Stimulated activated CD4-positive, alpha-beta T cell treated with anti-CD3 and anti-CD28 coated beads, TNF-alpha, amount 100 ng/mL, for 1 hour (primary cell): Measurements from ENCODE around the gene NFRKB.

Source experiments
- DNase-seq, 3 donors: peaks; one replicate each; pipeline ENCODE4 v3.0.0-alpha.2; 2020; ENCODE audit warnings: low read depth in 3 of 3, low spot score in 1 of 3

The NFRKB gene

DNA sequence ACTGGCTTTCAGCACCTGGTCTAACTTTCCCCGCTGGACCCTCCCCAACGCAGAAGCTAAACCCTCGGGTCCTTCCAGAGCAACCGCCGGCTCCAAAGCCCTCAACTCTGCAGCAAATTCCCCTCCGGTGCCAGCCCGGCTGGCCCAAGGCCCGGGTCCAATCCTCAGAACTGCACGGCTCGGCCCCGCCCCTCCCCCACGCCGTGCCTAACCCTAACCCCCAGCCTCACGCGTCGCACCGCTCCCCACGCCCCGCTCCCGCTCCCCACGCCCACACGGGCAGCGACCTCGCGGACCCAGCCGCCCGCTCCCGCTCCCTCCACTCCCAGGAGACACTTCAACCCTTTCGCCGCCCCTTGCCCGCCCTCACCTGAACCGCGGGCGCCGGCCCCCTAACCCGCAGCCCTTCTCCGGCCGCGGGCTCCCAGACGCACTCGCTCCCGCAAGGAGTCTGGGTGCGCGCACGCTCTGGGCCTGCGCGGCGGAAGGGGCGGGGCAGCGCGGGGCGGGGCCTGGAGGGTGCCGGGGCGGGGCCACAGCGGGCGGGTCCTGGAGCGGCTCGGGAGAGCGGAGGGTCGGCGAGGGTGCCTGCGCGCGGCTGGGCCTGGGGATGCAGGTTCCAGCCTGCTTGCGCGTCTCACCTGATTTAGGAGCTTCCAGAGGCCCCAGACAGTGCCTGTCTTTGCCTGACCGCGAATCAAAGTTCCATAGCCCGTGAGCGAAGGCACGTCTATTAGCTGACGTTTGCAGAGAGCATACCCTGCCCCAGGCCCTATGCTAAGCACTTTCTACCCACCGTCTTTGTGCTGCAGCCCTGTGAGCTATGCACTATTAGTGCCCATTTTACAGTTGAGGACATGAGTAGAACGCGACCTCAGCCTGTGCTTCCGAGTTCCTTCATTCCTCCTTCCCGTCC is at the start of gene NFRKB:
Gene NFRKB, minus strand, starts transcription at position 453 of the 916 bp plus-strand sequence. CDS start 2,729 bp downstream, outside the sequence.
- peak; percentile 47 to 94 (median 83) for DNase-seq

GRCh38 chr11:129944696-129945095 is 49.3 kb upstream of the NFRKB start:
- no peak for DNase-seq

GRCh38 chr11:129943036-129943435 is 47.7 kb upstream of the NFRKB start:
- DNase-seq = no peak

- DNase-seq = no peak
These were observed 44.1 kb upstream of the NFRKB start for GRCh38 chr11:129939510-129939909.

DNA sequence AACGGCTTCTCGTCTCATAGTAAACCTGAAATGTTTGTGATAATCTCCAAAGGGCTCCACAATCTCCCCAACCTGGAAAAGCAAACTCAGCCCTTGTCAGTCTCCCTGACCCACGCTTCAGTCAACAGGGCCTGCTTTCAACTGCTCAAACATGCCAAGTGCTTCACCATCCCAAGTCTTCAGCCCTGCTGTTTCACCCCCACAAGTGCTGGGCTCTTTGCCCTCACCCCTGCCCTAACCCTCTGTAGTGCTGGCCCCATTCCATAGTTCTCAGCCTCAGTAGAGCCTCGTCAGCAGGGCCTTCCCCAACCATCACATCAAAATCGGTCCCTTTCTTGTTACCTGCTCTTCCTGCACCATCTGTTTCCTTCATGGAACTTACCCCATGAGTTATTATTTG is 43.4 kb upstream of the NFRKB start:
- no peak for DNase-seq

GRCh38 chr11:129937592-129938238 is 42.3 kb upstream of the NFRKB start:
- no peak for DNase-seq

- DNase-seq = no peak
These were observed 40.3 kb upstream of the NFRKB start for GRCh38 chr11:129935723-129936122.

DNA sequence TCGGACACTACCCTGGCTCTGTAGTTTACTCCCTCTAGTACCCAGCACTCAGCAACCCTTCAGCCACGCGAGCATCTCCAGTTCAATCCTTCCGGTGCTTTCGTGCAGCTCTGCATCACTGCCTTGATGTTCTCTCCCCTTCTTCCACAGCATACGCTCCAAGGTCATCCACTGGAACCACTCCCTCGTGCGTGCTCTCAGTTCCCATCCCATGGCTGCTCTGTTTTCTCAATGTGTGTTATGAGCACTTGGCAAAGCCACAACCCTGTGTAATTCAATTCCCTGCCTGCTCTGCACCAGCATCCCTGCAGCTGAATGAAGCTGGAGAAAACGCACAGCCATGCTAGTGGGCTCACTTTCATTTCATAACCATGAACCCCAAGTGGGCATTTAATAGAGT is 38.5 kb upstream of the NFRKB start:
- no peak for DNase-seq

- no peak for DNase-seq
These were observed 37.9 kb upstream of the NFRKB start for GRCh38 chr11:129933262-129933661.

DNA sequence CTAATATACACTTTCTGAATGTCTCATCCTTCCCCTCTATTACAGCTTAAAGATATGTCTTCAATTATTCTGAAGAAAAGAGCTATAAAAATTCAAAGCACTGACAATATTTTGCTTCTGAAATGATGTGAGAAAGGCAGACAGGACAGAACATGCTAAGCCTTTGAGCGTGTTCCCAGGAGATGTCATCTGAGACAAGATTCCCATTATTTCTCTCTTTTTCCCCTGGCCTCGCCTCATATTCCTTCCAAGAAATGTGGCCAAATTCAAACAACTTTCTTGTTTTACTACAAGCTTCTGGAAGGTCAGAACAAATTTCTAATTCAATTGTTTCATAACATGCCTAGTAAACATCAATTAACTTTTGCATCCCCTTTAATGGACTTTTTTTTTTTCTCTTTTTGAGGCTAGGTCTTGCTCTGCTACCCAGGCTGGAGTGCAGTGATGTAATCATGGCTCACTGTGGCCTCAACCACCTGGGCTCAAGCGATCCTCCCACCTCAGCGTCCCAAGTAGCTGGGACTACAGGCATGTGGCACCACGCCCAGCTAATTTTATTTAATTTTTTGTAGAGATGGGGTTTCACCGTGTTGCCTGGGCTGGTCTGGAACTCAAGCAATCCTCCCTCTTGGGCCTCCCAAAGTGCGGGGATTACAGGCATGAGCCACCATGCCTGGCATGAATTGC is 37.1 kb upstream of the NFRKB start:
- DNase-seq = no peak

- DNase-seq = no peak
These were observed 35.4 kb upstream of the NFRKB start for GRCh38 chr11:129930743-129931142.

DNA sequence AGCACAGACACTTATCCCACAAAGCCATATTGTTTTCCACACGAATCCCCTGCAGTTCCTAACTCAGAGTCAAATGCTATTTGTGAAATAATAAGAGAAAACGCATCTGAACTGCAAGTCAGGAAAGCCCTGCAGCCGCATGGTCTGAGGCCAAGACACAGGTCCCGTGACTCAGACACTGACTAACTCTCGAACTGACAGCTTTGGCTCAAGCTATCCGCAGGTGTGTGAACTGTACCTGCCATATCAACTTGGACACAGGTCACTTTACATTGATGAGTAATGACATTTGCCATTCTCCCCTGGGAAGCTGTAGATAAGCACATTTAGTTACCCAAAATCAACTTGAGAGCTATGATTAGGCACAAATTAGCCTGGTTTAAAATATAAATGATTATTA is 34.9 kb upstream of the NFRKB start:
- no peak for DNase-seq

GRCh38 chr11:129929721-129930120 is 34.3 kb upstream of the NFRKB start:
- no peak for DNase-seq

GRCh38 chr11:129928923-129929692 is 33.7 kb upstream of the NFRKB start:
- DNase-seq = no peak

DNA sequence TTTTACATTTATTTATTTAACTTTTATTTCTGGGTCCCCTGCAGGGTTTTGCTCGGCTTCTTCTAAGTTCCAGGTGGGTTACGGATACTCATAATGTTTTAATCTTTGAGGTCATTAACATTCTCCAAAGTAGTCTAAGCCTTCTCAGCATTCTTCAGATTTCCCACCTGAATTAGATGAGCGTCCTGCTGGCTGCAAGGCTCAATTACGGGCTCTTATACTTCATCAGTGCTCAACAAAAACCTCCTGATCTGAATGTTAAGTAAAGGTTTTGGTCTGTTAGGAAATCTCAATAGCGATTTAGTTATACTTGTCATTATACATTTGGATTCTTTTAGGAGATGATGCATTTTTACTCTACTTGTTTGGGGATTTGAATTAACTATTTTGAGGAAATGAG is 27.3 kb upstream of the NFRKB start:
- no peak for DNase-seq

- DNase-seq = no peak
These were observed 23.0 kb upstream of the NFRKB start for GRCh38 chr11:129918361-129918760.

- DNase-seq = no peak
These were observed 21.9 kb upstream of the NFRKB start for GRCh38 chr11:129917231-129917630.

DNA sequence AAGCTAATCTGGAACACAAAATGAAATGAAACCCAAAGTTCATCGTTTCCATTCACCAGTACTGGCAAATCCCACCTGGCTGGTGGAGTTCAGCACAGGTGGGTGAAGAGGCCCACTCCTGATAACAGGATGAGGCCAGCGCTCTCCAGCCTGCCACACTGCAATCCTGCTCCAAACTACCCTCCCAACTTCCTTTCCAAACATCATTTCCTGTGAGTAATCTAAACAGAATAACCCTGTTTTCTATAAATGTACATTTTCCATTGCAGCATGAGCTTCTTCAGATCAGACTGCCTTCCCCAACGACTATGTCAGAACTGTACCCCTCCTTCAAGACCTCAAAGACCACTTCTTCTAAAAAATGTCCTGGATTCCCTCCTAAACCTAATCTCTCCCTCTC is 15.9 kb upstream of the NFRKB start:
- DNase-seq = no peak

DNA sequence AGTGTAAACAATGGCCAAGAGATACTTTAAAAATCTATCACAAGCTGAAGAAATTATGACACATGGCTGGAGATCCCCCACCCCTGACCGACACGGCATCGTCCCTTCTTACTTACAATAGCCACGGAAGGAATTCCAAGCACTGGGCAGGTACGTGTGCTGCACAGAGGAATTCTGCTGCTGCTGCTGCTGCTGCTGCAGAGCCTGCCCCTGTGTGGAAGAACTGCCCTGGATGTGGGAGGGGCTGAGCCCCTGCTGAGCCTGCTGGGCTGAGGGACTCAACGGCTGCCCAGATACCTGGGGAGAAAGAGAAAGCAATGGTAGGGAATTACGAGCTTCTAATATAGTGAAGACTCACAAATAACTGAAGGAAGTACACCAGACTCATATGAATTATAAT is 15.0 kb upstream of the NFRKB start:
- no peak for DNase-seq

- DNase-seq = no peak
These were observed 10.0 kb upstream of the NFRKB start for GRCh38 chr11:129905402-129905801.

- no peak for DNase-seq
These were observed 684 bp upstream of the NFRKB start for GRCh38 chr11:129896062-129896461.
